Activated naive CD8-positive, alpha-beta T cell treated with anti-CD3 and anti-CD28 coated beads, Interleukin-2, amount 10 ng/mL, durations not matched to agents 7 days and 5 days (primary cell): ENCODE results near the gene GPER1. TPM values are rescaled to one million over a fixed set of nuclear protein-coding genes. Genes with fewer than 3 reads are reported as not detected.
"Not testable (repeated sequence)": the region's sequence is repeated elsewhere in the genome, so short reads cannot be mapped to it uniquely, and the experiment has no call there.

Source experiments
- ATAC-seq: fragments of 150-1000 bp; cut with Tn5 transposase; one replicate; pipeline ENCODE4 v1.10.0; 2021; ENCODE audit warnings: low read depth, moderate library complexity
- POLR2A ChIA-PET: fragments of 350-600 bp; sonication (Branson Sonifier 250); formaldehyde crosslinking; loops from one replicate; lab custom pipeline; 2021; ENCODE audit warnings: antibody characterized with exemption; lab: Charles Lee
- DNase-seq: peaks from one replicate; pipeline ENCODE4 v3.0.0; 2021
- H3K27ac Mint-ChIP-seq: one replicate; pipeline ENCODE4 v1.8.0; 2022; ENCODE audit warnings: mild to moderate bottlenecking, mixed read lengths
- H3K27me3 Mint-ChIP-seq: one replicate; pipeline ENCODE4 v1.8.0; 2022; ENCODE audit warnings: mild to moderate bottlenecking, moderate library complexity, mixed read lengths
- H3K36me3 Mint-ChIP-seq: one replicate; pipeline ENCODE4 v1.8.0; 2021; ENCODE audit warnings: mild to moderate bottlenecking, mixed read lengths
- H3K4me1 Mint-ChIP-seq: one replicate; pipeline ENCODE4 v1.8.0; 2021; ENCODE audit warnings: mixed read lengths
- H3K4me3 Mint-ChIP-seq: one replicate; pipeline ENCODE4 v1.8.0; 2022; ENCODE audit warnings: mild to moderate bottlenecking, moderate library complexity, mixed read lengths
- H3K9me3 Mint-ChIP-seq: one replicate; pipeline ENCODE4 v1.8.0; 2021; ENCODE audit warnings: mixed read lengths
- total RNA-seq, 2 experiments: library from RNA; stranded (reverse); gene quantifications; one replicate each; pipeline ENCODE4 v1.2.3, GENCODE V29; 2021

The GPER1 gene
- total RNA-seq, 2 experiments from 2014 or later, result 0.19 to 0.26 TPM

DNA sequence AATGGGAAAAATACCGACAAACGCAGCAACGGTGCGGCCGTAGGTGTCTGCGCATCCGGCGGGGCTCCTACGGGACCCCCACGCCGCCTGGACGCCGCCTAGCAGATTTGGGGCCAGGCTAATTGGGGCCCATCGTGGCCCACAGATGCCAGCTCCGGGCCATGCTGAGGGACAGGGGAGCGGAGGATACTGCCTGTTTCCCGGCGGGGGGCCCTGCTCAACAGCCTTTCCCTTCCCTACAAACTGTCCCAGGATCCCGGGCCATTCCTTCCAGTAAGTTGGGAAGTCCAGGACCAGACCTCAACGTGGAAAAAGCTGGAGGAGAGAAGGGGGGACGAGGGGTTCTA, 21.7 kb upstream of the GPER1 start:
- H3K27me3 Mint-ChIP-seq, result no peaks in the 10 kb centered on the region
- no peak overlapping the region for H3K27ac Mint-ChIP-seq
- DNase-seq (no peak), ATAC-seq (no peak)
- no peaks in the 10 kb centered on the region for H3K4me1 Mint-ChIP-seq
- no peaks in the 10 kb centered on the region for H3K9me3 Mint-ChIP-seq
- POLR2A ChIA-PET, result interaction anchor here (2.2 kb wide), 1 partner anchor 73 kb away, joined by 26 read pairs; no protein-coding TSS in a partner anchor
- no peak overlapping the region for H3K4me3 Mint-ChIP-seq
- H3K36me3 Mint-ChIP-seq, result peaks cover 1% of the 10 kb centered on the region

DNA sequence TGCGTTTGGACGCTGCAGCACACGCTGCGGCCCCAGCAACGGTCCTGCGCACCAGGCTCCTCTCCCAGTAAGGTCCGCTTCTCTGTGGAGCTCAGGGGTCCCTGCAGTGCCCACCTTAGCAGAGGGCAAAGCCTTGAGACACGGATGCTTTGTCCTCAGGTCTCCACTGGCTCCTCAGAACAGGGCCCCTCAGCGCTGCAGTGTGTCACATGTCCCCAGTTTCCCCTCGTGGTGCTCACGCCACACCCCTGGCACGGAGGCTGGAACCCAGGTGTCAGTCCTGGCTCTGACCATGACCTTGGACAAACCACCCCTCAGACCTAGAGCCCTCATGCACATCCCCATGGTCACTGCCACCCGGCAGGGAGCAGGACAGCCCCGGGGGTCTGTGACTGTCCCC, 19.9 kb upstream of the GPER1 start:
- no peak for ATAC-seq
- POLR2A ChIA-PET, result no interaction called here
- Mint-ChIP-seq H3K9me3 (no peaks in the 10 kb centered on the region), H3K4me1 (no peaks in the 10 kb centered on the region), H3K27me3 (no peaks in the 10 kb centered on the region), H3K27ac (no peak overlapping the region), H3K36me3 (peaks cover 1% of the 10 kb centered on the region), H3K4me3 (no peak overlapping the region)
- no peak for DNase-seq

DNA sequence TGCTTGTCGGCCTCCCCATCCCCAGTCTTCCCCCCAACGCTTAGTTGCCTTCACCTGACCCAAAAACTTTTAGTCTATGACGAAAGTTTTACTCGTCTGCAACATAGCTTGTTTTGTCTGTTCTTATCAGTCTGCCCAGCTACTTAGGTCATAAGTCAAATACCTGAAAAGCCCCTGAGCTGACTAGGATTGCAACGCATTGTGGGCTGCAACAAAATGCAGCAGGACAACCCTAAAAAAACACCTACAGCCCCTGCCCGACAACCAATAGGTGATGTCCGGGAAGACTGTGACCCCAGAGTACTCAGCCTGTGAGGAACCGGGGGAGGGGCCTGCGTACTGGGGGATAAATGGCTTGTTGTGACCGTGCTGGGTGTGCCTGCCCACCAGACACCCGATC, 19.3 kb upstream of the GPER1 start:
- ATAC-seq, result no peak
- DNase-seq, result no peak
- no peaks in the 10 kb centered on the region for H3K27me3 Mint-ChIP-seq
- H3K9me3 Mint-ChIP-seq, result no peaks in the 10 kb centered on the region
- H3K4me3 Mint-ChIP-seq, result no peak overlapping the region
- no peak overlapping the region for H3K27ac Mint-ChIP-seq
- no peaks in the 10 kb centered on the region for H3K4me1 Mint-ChIP-seq
- H3K36me3 Mint-ChIP-seq, result peaks cover 1% of the 10 kb centered on the region
- POLR2A ChIA-PET, result no interaction called here

DNA sequence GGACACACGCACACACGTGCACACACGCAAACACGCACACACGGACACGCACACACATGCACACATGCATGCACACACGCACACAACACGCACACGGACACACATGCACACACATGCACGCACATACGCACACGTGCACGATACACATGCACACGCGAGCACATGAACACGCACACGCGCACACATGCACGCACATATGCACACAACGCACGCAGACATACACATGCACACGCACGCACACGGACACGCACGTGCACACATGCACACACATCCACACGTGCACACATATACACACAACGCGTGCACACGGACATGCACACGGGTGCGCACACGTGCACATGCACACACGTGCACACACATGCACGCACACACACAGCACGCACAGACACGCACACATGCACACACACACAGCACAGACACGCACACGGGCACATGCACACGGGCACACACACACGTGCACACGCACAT, 17.3 kb upstream of the GPER1 start:
- Mint-ChIP-seq H3K27ac (no peak overlapping the region), H3K27me3 (no peaks in the 10 kb centered on the region), H3K4me1 (no peaks in the 10 kb centered on the region), H3K36me3 (peaks cover 1% of the 10 kb centered on the region), H3K4me3 (no peak overlapping the region), H3K9me3 (no peaks in the 10 kb centered on the region)
- DNase-seq (no peak), ATAC-seq (no peak)
- POLR2A ChIA-PET, result no interaction called here

DNA sequence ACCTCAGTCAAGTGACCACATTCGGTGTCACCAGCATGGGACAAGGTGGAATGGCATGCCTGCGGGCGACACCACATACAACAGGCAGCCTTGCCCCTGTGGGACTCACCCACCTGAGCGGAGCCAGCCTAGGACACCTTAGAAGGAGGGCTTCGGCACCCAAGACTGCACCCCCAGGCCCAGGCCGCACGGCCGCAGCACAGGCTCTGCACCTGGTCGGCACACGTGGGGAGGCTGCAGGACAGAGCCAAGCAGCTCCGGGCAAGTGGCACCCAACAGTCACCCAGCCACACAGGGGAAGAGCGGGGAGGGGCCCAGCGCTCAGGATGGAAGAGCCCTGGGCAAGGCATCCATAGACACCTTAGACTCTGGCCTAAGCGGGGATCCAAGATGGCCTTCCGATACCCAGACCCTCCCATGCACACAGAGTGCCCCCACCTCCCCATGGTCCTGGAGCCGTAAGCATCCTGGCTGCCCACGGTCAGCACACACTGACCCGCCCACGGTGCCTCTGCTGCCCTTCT, 16.1 kb upstream of the GPER1 start:
- H3K27me3 Mint-ChIP-seq, result no peaks in the 10 kb centered on the region
- peaks cover 1% of the 10 kb centered on the region for H3K36me3 Mint-ChIP-seq
- no peak overlapping the region for H3K27ac Mint-ChIP-seq
- ATAC-seq, result no peak
- no peaks in the 10 kb centered on the region for H3K9me3 Mint-ChIP-seq
- DNase-seq, result no peak
- POLR2A ChIA-PET, result interaction anchor here (0.7 kb wide), 1 partner anchor 38 kb away, joined by 5 read pairs; no protein-coding TSS in a partner anchor
- H3K4me3 Mint-ChIP-seq, result no peak overlapping the region
- H3K4me1 Mint-ChIP-seq, result no peaks in the 10 kb centered on the region

DNA sequence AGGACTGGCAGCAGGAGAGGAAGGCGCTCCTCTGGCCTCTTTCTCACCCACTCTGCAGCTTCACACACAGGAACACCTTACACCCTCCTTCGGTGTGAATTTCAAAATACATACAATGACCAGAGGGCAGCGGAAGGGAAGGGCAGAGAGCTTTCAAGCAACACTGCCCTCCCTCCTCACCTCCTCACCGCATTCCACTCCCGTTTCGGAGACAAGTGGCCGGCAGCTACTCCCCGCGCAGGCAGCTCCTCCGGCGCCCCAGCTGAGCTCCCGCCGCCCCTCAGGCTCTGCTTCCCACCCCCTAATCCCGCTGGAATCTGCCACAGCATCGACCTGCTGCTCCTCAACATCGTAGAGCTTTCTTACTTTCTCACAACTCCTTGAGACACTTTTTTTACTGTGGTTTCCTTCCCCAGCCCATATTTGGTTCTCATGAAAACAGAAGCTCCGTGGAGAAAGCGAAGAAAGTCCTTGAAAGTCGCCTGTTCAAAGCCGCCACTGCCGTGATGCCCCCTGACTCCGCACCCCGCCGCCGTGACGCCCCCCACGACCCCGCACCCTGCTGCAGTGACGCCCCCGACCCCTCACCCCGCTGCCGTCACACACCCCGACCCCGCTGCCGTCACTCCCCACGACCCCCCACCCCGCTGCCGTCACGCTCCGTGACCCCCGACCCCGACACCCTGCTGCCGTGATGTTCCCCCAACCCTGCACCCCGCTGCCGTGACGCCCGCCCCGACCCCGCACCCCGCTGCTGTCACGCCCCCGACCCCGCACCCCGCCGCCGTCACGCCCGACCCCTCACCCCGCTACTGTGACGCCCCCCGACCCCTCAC, 14.6 kb upstream of the GPER1 start:
- no peak overlapping the region for H3K27ac Mint-ChIP-seq
- POLR2A ChIA-PET, result interaction anchor here (0.6 kb wide), 1 partner anchor 65 kb away, joined by 3 read pairs; a partner anchor contains a TSS

DNA sequence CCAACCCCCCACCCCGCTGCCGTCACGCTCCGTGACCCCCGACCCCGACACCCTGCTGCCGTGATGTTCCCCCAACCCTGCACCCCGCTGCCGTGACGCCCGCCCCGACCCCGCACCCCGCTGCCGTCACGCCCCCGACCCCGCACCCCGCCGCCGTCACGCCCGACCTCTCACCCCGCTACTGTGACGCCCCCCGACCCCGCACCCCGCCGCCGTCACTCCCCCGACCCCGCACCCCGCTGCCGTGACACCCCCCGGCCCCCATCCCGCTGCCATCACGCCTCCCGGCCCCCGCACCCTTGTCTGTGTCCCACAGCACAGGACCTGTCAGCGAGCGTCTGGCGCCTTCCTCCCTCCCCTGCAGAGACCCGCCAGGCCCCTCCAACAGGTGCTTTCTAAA, 13.9 kb upstream of the GPER1 start:
- H3K27me3 Mint-ChIP-seq, H3K4me3 Mint-ChIP-seq, H3K27ac Mint-ChIP-seq, H3K4me1 Mint-ChIP-seq, H3K36me3 Mint-ChIP-seq, ATAC-seq, H3K9me3 Mint-ChIP-seq, DNase-seq: not testable (repeated sequence)
- POLR2A ChIA-PET, result interaction anchor here (0.6 kb wide), 1 partner anchor 64 kb away, joined by 3 read pairs; a partner anchor contains a TSS

More for the DNA sequence above, 14.6 kb upstream of the GPER1 start:
- Mint-ChIP-seq H3K4me3 (no peak overlapping the region), H3K36me3 (peaks cover 1% of the 10 kb centered on the region), H3K4me1 (no peaks in the 10 kb centered on the region), H3K9me3 (no peaks in the 10 kb centered on the region), H3K27me3 (no peaks in the 10 kb centered on the region)
- ATAC-seq, result no peak
- no peak for DNase-seq

DNA sequence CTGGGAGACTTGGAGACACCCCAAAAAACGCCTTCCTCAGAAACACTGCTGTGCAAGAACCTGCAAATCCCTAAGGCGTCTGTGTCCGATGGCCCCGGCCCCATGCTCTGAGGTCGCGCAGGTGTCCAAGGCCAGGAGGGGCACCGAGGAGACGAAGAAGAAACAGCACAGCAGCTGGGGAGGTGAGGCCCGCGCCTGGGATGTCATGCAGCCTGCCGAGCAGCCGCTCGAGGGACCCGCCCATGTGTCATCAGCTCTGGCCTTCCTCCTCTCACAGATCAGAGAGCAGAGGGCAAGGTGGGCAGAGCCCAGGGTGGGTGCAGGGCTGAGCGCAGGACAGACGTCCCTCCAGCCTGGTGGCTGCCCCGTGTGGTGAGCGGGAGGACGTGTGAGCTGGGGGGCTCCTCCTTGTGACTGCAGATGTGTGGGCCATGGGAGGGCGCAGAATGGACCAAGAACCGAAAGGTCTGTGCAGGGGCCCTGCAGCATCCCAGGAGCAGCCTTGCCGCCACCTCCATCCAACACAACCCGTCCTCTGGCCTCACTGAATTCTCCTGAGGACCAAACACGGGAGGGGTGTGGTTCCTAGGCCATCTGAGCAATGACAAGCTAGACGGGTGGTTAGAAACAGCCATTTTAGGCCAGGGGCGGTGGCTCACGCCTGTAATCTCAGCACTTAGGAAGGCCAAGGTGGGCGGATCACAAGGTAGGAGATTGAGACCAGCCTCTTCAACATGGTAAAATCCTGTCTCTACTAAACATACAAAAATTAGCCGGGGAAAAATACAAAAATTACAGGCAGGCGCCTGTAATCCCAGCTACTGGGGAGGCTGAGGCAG, 13.1 kb upstream of the GPER1 start:
- Mint-ChIP-seq H3K27ac (no peak overlapping the region), H3K4me3 (no peak overlapping the region), H3K36me3 (peaks cover 1% of the 10 kb centered on the region), H3K27me3 (no peaks in the 10 kb centered on the region), H3K4me1 (no peaks in the 10 kb centered on the region), H3K9me3 (no peaks in the 10 kb centered on the region)
- POLR2A ChIA-PET, result no interaction called here
- no peak for DNase-seq
- no peak for ATAC-seq

DNA sequence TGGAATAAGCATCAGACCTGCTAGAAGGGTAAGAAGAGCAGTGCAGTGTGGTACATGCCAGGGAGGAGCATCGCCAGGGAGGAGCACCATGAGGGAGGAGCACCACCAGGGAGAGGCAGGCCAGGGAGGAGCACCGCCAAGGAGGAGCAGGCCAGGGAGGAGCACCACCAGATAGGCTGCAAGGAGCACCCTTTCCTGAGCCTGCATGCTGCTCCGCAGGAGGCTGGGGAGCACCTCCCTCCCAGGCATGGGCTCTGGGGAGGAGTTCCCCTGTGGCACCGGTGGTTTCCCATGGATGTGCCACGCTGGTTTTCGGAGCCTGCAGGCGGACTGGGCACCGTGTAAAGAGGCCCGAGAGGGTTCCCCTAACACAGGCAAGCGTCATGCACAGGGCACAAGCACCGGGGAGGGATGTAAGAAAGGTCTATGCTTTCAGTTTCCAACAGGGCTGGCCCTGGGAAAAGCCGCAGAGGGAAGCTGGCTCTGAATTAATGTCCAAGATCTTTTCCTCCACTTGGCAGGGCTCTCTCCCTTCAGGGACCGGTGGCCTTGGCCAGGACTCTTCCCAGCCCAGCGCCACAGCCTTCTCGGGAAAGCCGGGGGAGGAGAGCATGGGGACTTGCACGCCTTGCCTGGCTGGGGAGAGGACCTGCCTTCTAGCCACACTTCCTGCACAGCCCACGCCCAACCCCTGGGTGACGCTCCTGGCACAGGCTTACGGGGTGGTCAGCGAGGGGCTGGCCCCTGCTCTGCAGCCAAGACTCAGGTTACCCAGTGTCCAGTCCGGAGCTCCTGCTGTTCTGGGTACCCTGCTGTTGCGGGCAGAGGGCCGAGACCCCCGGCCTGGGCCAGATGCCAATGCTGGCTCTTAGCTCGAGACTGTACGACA, 11.5 kb upstream of the GPER1 start:
- ATAC-seq, result no peak
- no peaks in the 10 kb centered on the region for H3K36me3 Mint-ChIP-seq
- H3K4me3 Mint-ChIP-seq, result no peak overlapping the region
- H3K27ac Mint-ChIP-seq, result no peak overlapping the region
- no peaks in the 10 kb centered on the region for H3K9me3 Mint-ChIP-seq
- no peaks in the 10 kb centered on the region for H3K27me3 Mint-ChIP-seq
- no peaks in the 10 kb centered on the region for H3K4me1 Mint-ChIP-seq
- DNase-seq, result no peak
- POLR2A ChIA-PET, result no interaction called here

DNA sequence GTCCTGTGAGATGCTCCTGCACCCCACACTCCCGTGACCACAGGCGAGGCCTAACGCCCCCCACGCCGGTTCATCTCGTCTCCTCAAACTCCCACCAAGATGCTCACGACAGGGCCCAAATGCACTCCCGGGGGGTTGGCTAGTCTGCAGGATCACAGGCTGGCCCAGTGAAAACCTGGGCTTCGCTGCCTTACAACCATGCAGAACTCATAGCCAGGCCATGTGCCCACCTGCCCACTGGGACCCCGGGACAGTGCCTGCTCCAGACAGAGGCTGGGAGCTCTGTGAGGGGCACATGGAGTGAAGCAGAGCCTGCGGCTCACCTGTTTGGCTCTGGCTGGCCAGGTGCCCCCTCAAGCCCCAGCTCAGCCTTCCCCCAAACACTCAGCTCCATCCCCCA, 9.4 kb upstream of the GPER1 start:
- ATAC-seq (no peak), DNase-seq (no peak)
- H3K4me1 Mint-ChIP-seq, result no peaks in the 10 kb centered on the region
- POLR2A ChIA-PET, result no interaction called here
- no peak overlapping the region for H3K4me3 Mint-ChIP-seq
- no peaks in the 10 kb centered on the region for H3K36me3 Mint-ChIP-seq
- H3K9me3 Mint-ChIP-seq, result no peaks in the 10 kb centered on the region
- H3K27ac Mint-ChIP-seq, result no peak overlapping the region
- H3K27me3 Mint-ChIP-seq, result no peaks in the 10 kb centered on the region

DNA sequence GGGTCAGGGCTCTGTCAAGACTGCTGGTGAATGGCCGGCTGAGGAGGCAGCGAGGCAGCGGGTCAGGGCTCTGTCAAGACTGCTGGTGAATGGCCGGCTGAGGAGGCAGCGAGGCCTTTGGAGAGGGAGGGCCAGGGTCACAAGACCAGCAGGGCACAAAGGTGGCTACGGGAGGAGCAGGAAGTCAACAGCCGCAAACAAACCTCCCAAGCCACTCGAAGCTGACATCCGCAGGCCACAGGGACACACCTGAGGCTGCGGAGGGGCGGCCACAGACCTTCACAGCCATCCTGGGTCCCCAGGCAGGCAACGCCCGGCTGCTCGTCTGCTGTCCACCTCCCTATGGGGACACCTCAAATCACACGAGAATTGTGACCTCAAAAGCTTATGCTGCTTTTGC, 8.9 kb upstream of the GPER1 start:
- POLR2A ChIA-PET, result no interaction called here
- Mint-ChIP-seq H3K9me3 (no peaks in the 10 kb centered on the region), H3K27me3 (no peaks in the 10 kb centered on the region), H3K4me1 (no peaks in the 10 kb centered on the region), H3K4me3 (no peak overlapping the region), H3K36me3 (no peaks in the 10 kb centered on the region), H3K27ac (no peak overlapping the region)
- ATAC-seq (no peak), DNase-seq (no peak)

DNA sequence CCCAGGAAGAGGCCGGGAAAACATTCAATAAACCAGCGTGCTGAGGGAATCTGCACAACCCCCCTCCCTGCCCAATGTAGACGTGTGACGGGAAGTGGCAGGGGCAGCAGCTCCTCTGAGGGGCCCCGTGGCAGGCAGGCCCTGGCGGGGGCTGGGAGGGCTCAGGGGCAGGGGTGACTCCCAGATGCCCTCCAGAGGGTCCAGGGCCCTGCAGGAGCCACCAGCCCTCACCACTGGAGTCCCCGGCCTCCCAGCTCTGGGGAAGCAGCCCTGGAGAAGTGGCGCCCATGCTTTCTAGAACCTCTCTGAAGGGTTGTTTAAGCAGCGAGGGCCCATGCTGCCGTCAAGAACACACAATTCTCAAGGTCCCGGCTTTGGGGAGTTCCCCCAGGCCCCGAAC, 8.4 kb upstream of the GPER1 start:
- no peaks in the 10 kb centered on the region for H3K36me3 Mint-ChIP-seq

More for the DNA sequence above, 8.4 kb upstream of the GPER1 start:
- H3K9me3 Mint-ChIP-seq, result no peaks in the 10 kb centered on the region
- no peaks in the 10 kb centered on the region for H3K27me3 Mint-ChIP-seq
- POLR2A ChIA-PET, result no interaction called here
- ATAC-seq (no peak), DNase-seq (no peak)
- no peaks in the 10 kb centered on the region for H3K4me1 Mint-ChIP-seq
- H3K27ac Mint-ChIP-seq, result no peak overlapping the region
- H3K4me3 Mint-ChIP-seq, result no peak overlapping the region
